Measurements from ENCODE around the gene SLC16A8. TPM values are rescaled to one million over a fixed set of nuclear protein-coding genes. Genes with fewer than 3 reads are reported as not detected.

SLC16A8 gene
- polyA plus RNA-seq, 3 donors = not detected

DNA sequence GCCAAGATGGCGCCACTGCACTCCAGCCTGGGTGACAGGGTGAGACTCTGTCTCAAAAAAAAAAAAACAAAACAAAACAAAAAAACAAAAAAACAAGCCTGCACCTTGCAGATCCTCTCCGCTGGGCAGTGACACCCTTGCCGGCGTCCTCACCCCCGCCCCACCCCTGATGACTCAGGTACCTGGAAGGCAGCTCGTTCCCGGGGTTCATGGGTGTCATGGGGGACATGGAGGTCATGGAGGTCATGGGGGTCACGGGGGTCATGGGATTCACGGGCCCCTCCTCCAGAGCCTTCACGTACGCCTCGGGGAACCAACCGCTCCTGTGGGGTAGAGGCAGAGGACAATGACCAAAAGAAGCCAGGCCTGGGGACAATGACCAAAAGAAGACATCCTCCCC is 3.0 kb upstream of the SLC16A8 start:
- Mint-ChIP-seq H3K4me3 (no peak overlapping the region), H3K9me3 (peaks cover 0 to 3% (median 1%) of the 10 kb centered on the region in 7 donors), H3K27me3 (ENCODE audit: low read depth in 3 of 3) (peaks cover 40 to 49% (median 41%) of the 10 kb centered on the region in 3 donors), H3K27ac (no peak overlapping the region), H3K4me1 (no peaks in the 10 kb centered on the region), H3K36me3 (no peaks in the 10 kb centered on the region)
- Histone ChIP-seq H3K36me3 (replicated peaks in 1 of 2; ENCODE audit: control insufficient read depth in 1 of 2, insufficient read depth in 2 of 2, low read length in 2 of 2) (no peaks in the 10 kb centered on the region), H3K79me2 (ENCODE audit: insufficient read depth, low read length) (no peaks in the 10 kb centered on the region), H3K27me3 (ENCODE audit: control insufficient read depth in 2 of 2, insufficient read depth in 2 of 2, low read length in 2 of 2) (peaks cover 4 to 43% of the 10 kb centered on the region in 2 donors), H3K4me1 (ENCODE audit: control insufficient read depth in 1 of 2, insufficient read depth in 2 of 2, low read length in 2 of 2) (peaks cover under 1 to 5% of the 10 kb centered on the region in 2 donors), H3K9me3 (replicated peaks in 1 of 2; ENCODE audit: control insufficient read depth in 1 of 2, insufficient read depth in 1 of 2, low read length in 2 of 2) (no peaks in the 10 kb centered on the region), H3K9ac (ENCODE audit: insufficient read depth, low read length, poor library complexity, severe bottlenecking) (no peak overlapping the region), H3K27ac (ENCODE audit: low read depth in 1 of 2, low read length in 2 of 2) (no peak overlapping the region), H3K4me3 (replicated peaks in 1 of 3; ENCODE audit: low read depth in 2 of 3, low read length in 3 of 3) (no peak overlapping the region), H2AFZ (ENCODE audit: insufficient read depth, low read depth, low read length, poor library complexity, severe bottlenecking) (no peak overlapping the region), H3K4me2 (replicated peaks; ENCODE audit: extremely low read depth, low read length, poor library complexity, severe bottlenecking) (no peak overlapping the region), H4K20me1 (ENCODE audit: insufficient read depth, low read length) (no peaks in the 10 kb centered on the region)
- WGBS (ENCODE audit: insufficient coverage) = 85% methylated on average over 3 of the region's 13 CpGs
- intact Hi-C loops (cut with micrococcal nuclease) = no loop called here
- no peak for DNase-seq
- TF ChIP-seq, protein P1, sequence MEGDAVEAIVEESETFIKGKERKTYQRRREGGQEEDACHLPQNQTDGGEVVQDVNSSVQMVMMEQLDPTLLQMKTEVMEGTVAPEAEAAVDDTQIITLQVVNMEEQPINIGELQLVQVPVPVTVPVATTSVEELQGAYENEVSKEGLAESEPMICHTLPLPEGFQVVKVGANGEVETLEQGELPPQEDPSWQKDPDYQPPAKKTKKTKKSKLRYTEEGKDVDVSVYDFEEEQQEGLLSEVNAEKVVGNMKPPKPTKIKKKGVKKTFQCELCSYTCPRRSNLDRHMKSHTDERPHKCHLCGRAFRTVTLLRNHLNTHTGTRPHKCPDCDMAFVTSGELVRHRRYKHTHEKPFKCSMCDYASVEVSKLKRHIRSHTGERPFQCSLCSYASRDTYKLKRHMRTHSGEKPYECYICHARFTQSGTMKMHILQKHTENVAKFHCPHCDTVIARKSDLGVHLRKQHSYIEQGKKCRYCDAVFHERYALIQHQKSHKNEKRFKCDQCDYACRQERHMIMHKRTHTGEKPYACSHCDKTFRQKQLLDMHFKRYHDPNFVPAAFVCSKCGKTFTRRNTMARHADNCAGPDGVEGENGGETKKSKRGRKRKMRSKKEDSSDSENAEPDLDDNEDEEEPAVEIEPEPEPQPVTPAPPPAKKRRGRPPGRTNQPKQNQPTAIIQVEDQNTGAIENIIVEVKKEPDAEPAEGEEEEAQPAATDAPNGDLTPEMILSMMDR (IDR thresholded peaks at IDR 0.05) = no peak

DNA sequence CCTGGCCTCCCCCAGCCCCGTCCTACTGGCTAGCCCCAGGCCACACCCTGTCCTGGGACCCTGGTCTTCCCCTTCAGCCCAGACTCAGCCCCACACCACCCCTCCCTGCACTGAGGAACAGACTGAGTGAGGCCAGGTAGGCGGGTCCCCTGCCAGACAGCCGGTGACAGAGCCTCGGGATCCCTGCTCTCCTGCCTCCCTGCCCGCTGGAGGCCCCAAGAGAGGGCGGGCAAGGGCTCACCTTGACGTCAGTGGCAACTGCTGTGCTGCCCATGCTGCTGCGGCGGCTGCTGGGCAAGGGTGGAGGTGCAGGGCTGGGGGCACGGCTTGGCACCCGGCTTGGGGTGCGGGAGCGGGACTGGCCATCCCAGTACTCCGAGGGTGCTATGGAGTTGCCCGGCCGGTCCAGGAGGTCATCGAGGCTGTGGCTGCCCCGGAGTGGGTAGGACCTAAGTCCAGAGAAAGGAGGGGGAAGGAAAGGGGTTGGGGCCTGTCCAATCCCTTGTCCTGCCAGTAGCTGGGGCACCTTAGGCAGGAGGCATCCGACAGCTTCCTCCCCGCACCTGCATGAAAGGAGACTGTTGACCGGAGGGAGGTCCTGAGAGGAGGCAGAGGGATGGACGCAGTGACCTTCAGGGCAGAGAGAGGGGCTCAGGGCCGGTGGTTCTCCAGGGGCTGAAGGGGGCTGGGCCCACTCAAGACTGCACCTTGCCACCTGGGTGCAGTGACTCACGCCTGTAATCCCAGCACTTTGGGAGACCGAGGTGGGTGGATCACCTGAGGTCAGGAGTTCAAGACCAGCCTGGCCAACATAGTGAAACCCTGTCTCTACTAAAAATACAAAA is 2.2 kb upstream of the SLC16A8 start:
- no peak overlapping the region for H3K4me3 ChIP-seq (replicated peaks in 1 of 3; ENCODE audit: low read depth in 2 of 3, low read length in 3 of 3)
- H3K9me3 Mint-ChIP-seq = peaks cover 0 to 6% (median 1%) of the 10 kb centered on the region in 7 donors
- H3K9ac ChIP-seq (ENCODE audit: insufficient read depth, low read length, poor library complexity, severe bottlenecking) = no peak overlapping the region
- no peak overlapping the region for H3K4me3 Mint-ChIP-seq
- no peak for DNase-seq
- no peaks in the 10 kb centered on the region for H3K79me2 ChIP-seq (ENCODE audit: insufficient read depth, low read length)
- no peaks in the 10 kb centered on the region for H4K20me1 ChIP-seq (ENCODE audit: insufficient read depth, low read length)
- H3K27ac ChIP-seq (ENCODE audit: low read depth in 1 of 2, low read length in 2 of 2) = no peak overlapping the region
- H3K9me3 ChIP-seq (replicated peaks in 1 of 2; ENCODE audit: control insufficient read depth in 1 of 2, insufficient read depth in 1 of 2, low read length in 2 of 2) = no peaks in the 10 kb centered on the region
- H2AFZ ChIP-seq (ENCODE audit: insufficient read depth, low read depth, low read length, poor library complexity, severe bottlenecking) = no peak overlapping the region
- TF ChIP-seq, protein P1 (IDR thresholded peaks at IDR 0.05) = no peak
- intact Hi-C loops (cut with micrococcal nuclease) = no loop called here
- no peaks in the 10 kb centered on the region for H3K4me1 Mint-ChIP-seq
- no peaks in the 10 kb centered on the region for H3K36me3 ChIP-seq (replicated peaks in 1 of 2; ENCODE audit: control insufficient read depth in 1 of 2, insufficient read depth in 2 of 2, low read length in 2 of 2)
- H3K4me1 ChIP-seq (ENCODE audit: control insufficient read depth in 1 of 2, insufficient read depth in 2 of 2, low read length in 2 of 2) = peaks cover 6 to 12% of the 10 kb centered on the region in 2 donors
- peaks cover 45 to 56% (median 45%) of the 10 kb centered on the region in 3 donors for H3K27me3 Mint-ChIP-seq (ENCODE audit: low read depth in 3 of 3)
- WGBS (ENCODE audit: insufficient coverage) = 89% methylated on average over 21 of the region's 25 CpGs
- H3K36me3 Mint-ChIP-seq = no peaks in the 10 kb centered on the region
- peak overlapping the region in 2 of 7 donors; percentile 46 to 60 for H3K27ac Mint-ChIP-seq
- H3K27me3 ChIP-seq (ENCODE audit: control insufficient read depth in 2 of 2, insufficient read depth in 2 of 2, low read length in 2 of 2) = peaks cover 9 to 49% of the 10 kb centered on the region in 2 donors
- H3K4me2 ChIP-seq (replicated peaks; ENCODE audit: extremely low read depth, low read length, poor library complexity, severe bottlenecking) = no peak overlapping the region
